CD14-positive monocyte (primary cell): ENCODE data around the gene KREMEN1. TPM values are rescaled to one million over a fixed set of nuclear protein-coding genes. Genes with fewer than 3 reads are reported as not detected.
A peak's percentile ranks its signal among the peaks of the same experiment; 100 is the strongest.

Experiments
- DNase-seq, 3 donors: peaks; one replicate each; pipeline ENCODE4 v3.0.0-alpha.2; 2011 to 2022
- H2AFZ ChIP-seq: 2 replicates; pipeline ENCODE4 v1.6.0; 2012; ENCODE audit warnings: mild to moderate bottlenecking, low read depth, low read length, inconsistent platforms; ENCODE audit not compliant: insufficient read depth, poor library complexity, severe bottlenecking
- H3K27ac ChIP-seq, 2 donors: 1 replicate in 1 of 2; 2 replicates in 1 of 2; pipeline ENCODE4 v1.5.1; 2012 to 2013; ENCODE audit warnings: low read length in 2 of 2, control low read depth in 1 of 2, inconsistent platforms in 1 of 2, low read depth in 1 of 2, mild to moderate bottlenecking in 1 of 2
- H3K27me3 ChIP-seq, 2 donors: one replicate each; pipeline versions ENCODE4 v1.6.0 to v1.6.1; 2011 to 2013; ENCODE audit warnings: low read length in 2 of 2; ENCODE audit not compliant: control insufficient read depth in 2 of 2, insufficient read depth in 2 of 2
- H3K36me3 ChIP-seq, 2 donors: replicated peaks in 1 of 2; 1 replicate in 1 of 2; 2 replicates in 1 of 2; pipeline versions ENCODE4 v1.5.1 to v1.6.1; 2012 to 2013; ENCODE audit warnings: low read length in 2 of 2, control low read depth in 1 of 2, inconsistent platforms in 1 of 2, mild to moderate bottlenecking in 1 of 2; ENCODE audit not compliant: insufficient read depth in 2 of 2, control insufficient read depth in 1 of 2
- H3K4me1 ChIP-seq, 2 donors: 1 replicate in 1 of 2; 2 replicates in 1 of 2; pipeline versions ENCODE4 v1.5.1 to v1.6.1; 2012 to 2013; ENCODE audit warnings: low read length in 2 of 2, control low read depth in 1 of 2, inconsistent platforms in 1 of 2, mild to moderate bottlenecking in 1 of 2, moderate library complexity in 1 of 2; ENCODE audit not compliant: insufficient read depth in 2 of 2, control insufficient read depth in 1 of 2
- H3K4me2 ChIP-seq: replicated peaks from 2 replicates; pipeline ENCODE3; 2012; ENCODE audit warnings: low read length, moderate library complexity, mild to moderate bottlenecking; ENCODE audit not compliant: poor library complexity, severe bottlenecking; ENCODE audit errors: extremely low read depth
- H3K4me3 ChIP-seq, 3 experiments: fragments of 200-600 bp in 1 of 3; sonication (generic) in 1 of 3; replicated peaks in 1 of 3; 1 replicate in 2 of 3; 2 replicates in 1 of 3; pipeline ENCODE4 v1.5.1; 2011 to 2013; ENCODE audit warnings: low read length in 3 of 3, mild to moderate bottlenecking in 3 of 3, control low read depth in 2 of 3, low read depth in 2 of 3, inconsistent platforms in 1 of 3, moderate library complexity in 1 of 3
- H3K79me2 ChIP-seq: 2 replicates; pipeline ENCODE4 v1.6.0; 2012; ENCODE audit warnings: mild to moderate bottlenecking, control low read depth, inconsistent platforms, low read length, moderate library complexity; ENCODE audit not compliant: insufficient read depth
- H3K9ac ChIP-seq: 2 replicates; pipeline ENCODE4 v1.6.0; 2017; ENCODE audit warnings: low read length, mild to moderate bottlenecking; ENCODE audit not compliant: insufficient read depth, poor library complexity, severe bottlenecking
- H3K9me3 ChIP-seq, 2 donors: replicated peaks in 1 of 2; 1 replicate in 1 of 2; 2 replicates in 1 of 2; pipeline versions ENCODE4 v1.5.1 to v1.6.1; 2012 to 2013; ENCODE audit warnings: low read length in 2 of 2, control low read depth in 1 of 2; ENCODE audit not compliant: control insufficient read depth in 1 of 2, insufficient read depth in 1 of 2
- H4K20me1 ChIP-seq: 2 replicates; pipeline ENCODE4 v1.6.0; 2012; ENCODE audit warnings: mild to moderate bottlenecking, low read length, control low read depth, moderate library complexity; ENCODE audit not compliant: insufficient read depth
- H3K27ac Mint-ChIP-seq, 7 donors: one replicate each; pipeline ENCODE4 v1.8.0; 2020; ENCODE audit warnings: mild to moderate bottlenecking in 7 of 7, mixed read lengths in 7 of 7, moderate library complexity in 6 of 7, inconsistent platforms in 2 of 7
- H3K27me3 Mint-ChIP-seq, 3 donors: one replicate each; pipeline ENCODE4 v1.8.0; 2021 to 2022; ENCODE audit warnings: low read depth in 3 of 3, mild to moderate bottlenecking in 3 of 3, mixed read lengths in 3 of 3, moderate library complexity in 3 of 3, inconsistent platforms in 1 of 3
- H3K36me3 Mint-ChIP-seq, 2 donors: one replicate each; pipeline ENCODE4 v1.8.0; 2020; ENCODE audit warnings: mixed read lengths in 2 of 2, inconsistent platforms in 1 of 2, mild to moderate bottlenecking in 1 of 2
- H3K4me1 Mint-ChIP-seq: one replicate; pipeline ENCODE4 v1.8.0; 2020; ENCODE audit warnings: mild to moderate bottlenecking, mixed read lengths
- H3K4me3 Mint-ChIP-seq, 2 donors: one replicate each; pipeline ENCODE4 v1.8.0; 2020; ENCODE audit warnings: mild to moderate bottlenecking in 2 of 2, mixed read lengths in 2 of 2, moderate library complexity in 1 of 2
- H3K9me3 Mint-ChIP-seq, 7 donors: one replicate each; pipeline ENCODE4 v1.8.0; 2020 to 2022; ENCODE audit warnings: mixed read lengths in 7 of 7, mild to moderate bottlenecking in 6 of 7, moderate library complexity in 6 of 7, inconsistent platforms in 2 of 7
- WGBS: methylation state at CpG from one replicate; pipeline ENCODE4 v1.1.5; 2013; ENCODE audit warnings: missing lambda C conversion rate; ENCODE audit not compliant: insufficient coverage; 5-methylcytosine and 5-hydroxymethylcytosine counted together
- intact Hi-C, 2 donors: fragments of 100-400 bp; cut with micrococcal nuclease; formaldehyde crosslinking; loops; one replicate each; pipeline versions ENCODE4 v1.15.0 to v1.15.1; 2023
- polyA plus RNA-seq, 3 donors: library from polyadenylated mRNA; depleted of rRNA in 1 of 3; unstranded in 2 of 3; stranded (reverse) in 1 of 3; fragments of 300-500 nt in 2 of 3; fragments of >200 nt in 1 of 3; fragmentation: Illumina TruSeq in 2 of 3; gene quantifications; 1 replicate in 2 of 3; 2 replicates in 1 of 3; pipeline ENCODE4 v1.2.3, GENCODE V29; 2012 to 2021
- TF ChIP-seq, protein P1 (sequence below): fragments of 200-600 bp; IDR thresholded peaks from one replicate; pipeline ENCODE4 v1.8.0; 2022; ENCODE audit warnings: antibody characterized with exemption, mild to moderate bottlenecking

Gene KREMEN1
- polyA plus RNA-seq, 3 donors: 0.47 to 1.6 (median 0.69) TPM

DNA sequence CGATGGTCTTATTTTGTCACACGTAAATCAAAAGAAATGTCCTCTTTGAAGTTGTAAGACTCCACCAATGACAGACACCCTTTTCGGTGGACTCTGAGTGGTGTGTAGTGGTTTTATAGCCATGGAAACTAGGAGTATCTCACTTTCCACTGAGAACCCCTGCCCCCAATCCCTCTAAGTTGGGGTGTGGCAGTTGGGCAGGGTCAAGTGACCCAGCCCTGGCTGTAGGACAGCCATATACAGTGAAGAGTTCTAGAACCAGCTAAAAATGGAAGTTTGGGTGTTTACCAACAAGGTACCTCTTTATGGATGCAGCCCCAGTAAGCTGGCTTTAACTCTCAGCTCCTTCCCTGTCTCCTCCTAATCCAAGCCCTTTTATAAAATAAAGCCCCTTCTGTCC, 16.4 kb upstream of the KREMEN1 start:
- Histone ChIP-seq H3K4me3 (no peak overlapping the region), H3K4me1 (no peaks in the 10 kb centered on the region), H4K20me1 (no peaks in the 10 kb centered on the region), H3K27ac (no peak overlapping the region), H3K79me2 (no peaks in the 10 kb centered on the region), H2AFZ (no peak overlapping the region), H3K27me3 (peaks cover 3 to 10% of the 10 kb centered on the region in 2 donors), H3K9me3 (no peaks in the 10 kb centered on the region), H3K4me2 (no peak overlapping the region), H3K9ac (no peak overlapping the region), H3K36me3 (no peaks in the 10 kb centered on the region)
- Mint-ChIP-seq H3K27ac (no peak overlapping the region), H3K4me1 (peaks cover 6% of the 10 kb centered on the region), H3K36me3 (no peaks in the 10 kb centered on the region), H3K9me3 (peaks cover 0 to 3% (median 0%) of the 10 kb centered on the region in 7 donors), H3K27me3 (peaks cover 15 to 21% (median 17%) of the 10 kb centered on the region in 3 donors), H3K4me3 (no peak overlapping the region)
- TF ChIP-seq, protein P1, sequence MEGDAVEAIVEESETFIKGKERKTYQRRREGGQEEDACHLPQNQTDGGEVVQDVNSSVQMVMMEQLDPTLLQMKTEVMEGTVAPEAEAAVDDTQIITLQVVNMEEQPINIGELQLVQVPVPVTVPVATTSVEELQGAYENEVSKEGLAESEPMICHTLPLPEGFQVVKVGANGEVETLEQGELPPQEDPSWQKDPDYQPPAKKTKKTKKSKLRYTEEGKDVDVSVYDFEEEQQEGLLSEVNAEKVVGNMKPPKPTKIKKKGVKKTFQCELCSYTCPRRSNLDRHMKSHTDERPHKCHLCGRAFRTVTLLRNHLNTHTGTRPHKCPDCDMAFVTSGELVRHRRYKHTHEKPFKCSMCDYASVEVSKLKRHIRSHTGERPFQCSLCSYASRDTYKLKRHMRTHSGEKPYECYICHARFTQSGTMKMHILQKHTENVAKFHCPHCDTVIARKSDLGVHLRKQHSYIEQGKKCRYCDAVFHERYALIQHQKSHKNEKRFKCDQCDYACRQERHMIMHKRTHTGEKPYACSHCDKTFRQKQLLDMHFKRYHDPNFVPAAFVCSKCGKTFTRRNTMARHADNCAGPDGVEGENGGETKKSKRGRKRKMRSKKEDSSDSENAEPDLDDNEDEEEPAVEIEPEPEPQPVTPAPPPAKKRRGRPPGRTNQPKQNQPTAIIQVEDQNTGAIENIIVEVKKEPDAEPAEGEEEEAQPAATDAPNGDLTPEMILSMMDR: no peak
- DNase-seq: no peak
- WGBS: 100% methylated on average over 1 of the region's 3 CpGs
- intact Hi-C loops: no loop called here

- Mint-ChIP-seq H3K4me3 (peak overlapping the region in 1 of 2 donors; percentile 57), H3K4me1 (peaks cover 6% of the 10 kb centered on the region), H3K27me3 (peaks cover 31 to 51% (median 46%) of the 10 kb centered on the region in 3 donors), H3K36me3 (no peaks in the 10 kb centered on the region), H3K9me3 (peaks cover 0 to 3% (median 0%) of the 10 kb centered on the region in 7 donors), H3K27ac (no peak overlapping the region)
- TF ChIP-seq, protein P1: no peak
- no peak overlapping the region for H3K4me3 ChIP-seq
- H3K4me1 ChIP-seq: no peaks in the 10 kb centered on the region
- H3K79me2 ChIP-seq: no peaks in the 10 kb centered on the region
- 50% methylated on average over 11 of the region's 12 CpGs for WGBS
- H2AFZ ChIP-seq: no peak overlapping the region
- H3K9ac ChIP-seq: no peak overlapping the region
- peaks cover 3 to 26% of the 10 kb centered on the region in 2 donors for H3K27me3 ChIP-seq
- no peaks in the 10 kb centered on the region for H3K36me3 ChIP-seq
- DNase-seq: no peak
- H3K9me3 ChIP-seq: no peaks in the 10 kb centered on the region
- no peaks in the 10 kb centered on the region for H4K20me1 ChIP-seq
- intact Hi-C loops: no loop called here
- H3K4me2 ChIP-seq: no peak overlapping the region
- no peak overlapping the region for H3K27ac ChIP-seq
Measured at GRCh38 chr22:29060251-29060869, 12.5 kb upstream of the KREMEN1 start.
